ENCODE results near the gene ADAMTS1.

DNA sequence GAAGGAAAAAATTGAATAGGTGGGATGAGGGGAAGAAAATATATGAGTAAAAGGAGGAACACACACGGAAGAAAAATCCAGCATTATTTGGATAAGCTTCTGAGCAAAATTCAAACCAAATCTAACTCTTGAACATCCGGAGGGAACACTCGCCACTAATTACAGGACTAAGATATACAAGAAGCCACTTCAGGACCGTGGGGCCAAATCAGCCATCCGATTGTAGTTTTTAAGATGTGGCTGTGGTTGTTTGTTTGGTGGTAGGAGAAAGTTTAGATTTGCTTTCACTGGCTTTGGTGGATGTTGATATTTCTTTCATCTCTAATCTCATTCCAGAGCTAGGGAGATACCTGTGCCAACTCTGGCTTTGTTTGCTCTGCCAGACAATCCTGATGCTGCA is 43.7 kb upstream of the ADAMTS1 start:
- TF ChIP-seq POLR2AphosphoS5 (IDR thresholded peaks at IDR 0.05; ENCODE audit: low read depth, low read length) (no peak), TAF1 (IDR thresholded peaks at IDR 0.05; ENCODE audit: borderline replicate concordance, low read depth, low read length) (no peak)

Data from GM12892 (cell line).